ENCODE data around the gene AKT1. TPM values are rescaled to one million over a fixed set of nuclear protein-coding genes. Genes with fewer than 3 reads are reported as not detected.
A peak's percentile ranks its signal among the peaks of the same experiment; 100 is the strongest.

AKT1 gene
- total and polyA plus RNA-seq, 2 of the 13 experiments (the other 11 are each of a cell fraction or from before 2014, with no cell fraction given) = 96.2 to 116 TPM

DNA sequence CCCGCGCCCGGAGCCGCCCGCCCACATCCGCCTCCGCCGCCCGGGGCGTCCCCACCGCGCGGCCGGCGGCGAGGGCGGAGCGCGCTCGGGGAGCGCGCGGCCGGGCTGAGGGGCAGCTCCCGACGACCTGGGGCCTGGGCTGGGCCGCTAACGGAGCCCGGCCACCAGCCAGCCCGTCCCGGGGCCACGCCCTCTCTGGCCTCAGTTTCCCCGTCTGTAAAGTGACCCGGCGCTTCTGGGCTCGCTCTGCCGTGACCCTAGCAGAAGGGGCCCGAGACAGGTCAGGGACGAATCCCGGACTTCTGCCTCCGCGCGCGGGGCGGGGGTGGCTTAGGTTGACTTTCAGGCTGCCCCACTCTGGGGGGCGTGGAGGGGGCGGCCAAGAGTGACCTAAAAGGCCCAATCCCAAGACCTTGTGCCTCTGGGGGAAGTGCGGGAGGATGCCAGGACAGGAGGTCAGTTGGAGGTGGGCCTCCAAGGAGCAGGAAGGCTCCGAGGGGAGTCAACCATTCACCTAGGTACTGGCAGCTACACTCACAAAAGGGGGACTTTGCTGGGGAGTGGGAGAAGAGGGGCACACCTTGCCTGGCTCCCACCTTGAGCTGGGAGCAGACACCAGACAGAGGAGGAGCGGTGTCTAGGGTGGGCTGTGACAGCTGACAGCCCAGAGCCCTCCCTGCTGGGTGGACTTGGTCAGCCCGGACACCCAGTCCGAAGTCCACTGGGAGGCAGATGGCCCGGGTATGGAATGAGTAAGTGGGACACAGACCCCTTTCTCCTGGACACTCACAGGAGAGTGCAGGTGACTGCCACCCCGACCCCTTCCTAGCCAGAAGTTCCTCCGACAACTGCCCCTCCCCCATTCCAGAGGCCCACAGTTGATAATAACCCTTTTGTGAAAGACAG, 486 bp upstream of the AKT1 start (continued):
- TF ChIP-seq, protein P1, sequence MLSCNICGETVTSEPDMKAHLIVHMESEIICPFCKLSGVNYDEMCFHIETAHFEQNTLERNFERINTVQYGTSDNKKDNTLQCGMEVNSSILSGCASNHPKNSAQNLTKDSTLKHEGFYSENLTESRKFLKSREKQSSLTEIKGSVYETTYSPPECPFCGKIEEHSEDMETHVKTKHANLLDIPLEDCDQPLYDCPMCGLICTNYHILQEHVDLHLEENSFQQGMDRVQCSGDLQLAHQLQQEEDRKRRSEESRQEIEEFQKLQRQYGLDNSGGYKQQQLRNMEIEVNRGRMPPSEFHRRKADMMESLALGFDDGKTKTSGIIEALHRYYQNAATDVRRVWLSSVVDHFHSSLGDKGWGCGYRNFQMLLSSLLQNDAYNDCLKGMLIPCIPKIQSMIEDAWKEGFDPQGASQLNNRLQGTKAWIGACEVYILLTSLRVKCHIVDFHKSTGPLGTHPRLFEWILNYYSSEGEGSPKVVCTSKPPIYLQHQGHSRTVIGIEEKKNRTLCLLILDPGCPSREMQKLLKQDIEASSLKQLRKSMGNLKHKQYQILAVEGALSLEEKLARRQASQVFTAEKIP (CRISPR knock-in tag; IDR thresholded peaks at IDR 0.05; ENCODE audit: borderline replicate concordance) = no peak
- TF ChIP-seq, protein P2, sequence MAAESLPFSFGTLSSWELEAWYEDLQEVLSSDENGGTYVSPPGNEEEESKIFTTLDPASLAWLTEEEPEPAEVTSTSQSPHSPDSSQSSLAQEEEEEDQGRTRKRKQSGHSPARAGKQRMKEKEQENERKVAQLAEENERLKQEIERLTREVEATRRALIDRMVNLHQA (CRISPR knock-in tag; IDR thresholded peaks at IDR 0.05) = no peak
- no peak for TF ChIP-seq SRY (CRISPR knock-in tag; IDR thresholded peaks at IDR 0.05)
- TF ChIP-seq ZNF432 (CRISPR knock-in tag; IDR thresholded peaks at IDR 0.05; ENCODE audit: borderline replicate concordance) = no peak
- peak; percentile 52; the same call in 1 of the 3 replicates for TF ChIP-seq MXI1 (IDR thresholded peaks at IDR 0.05; ENCODE audit: borderline replicate concordance, low read depth, low read length)
- no peak for TF ChIP-seq MTF2 (CRISPR knock-in tag; IDR thresholded peaks at IDR 0.05; ENCODE audit: borderline replicate concordance)
- TF ChIP-seq ZNF558 (CRISPR knock-in tag; IDR thresholded peaks at IDR 0.05; ENCODE audit: borderline replicate concordance) = no peak
- TF ChIP-seq RELA (CRISPR knock-in tag; IDR thresholded peaks at IDR 0.05) = no peak
- no peak for TF ChIP-seq MIER3 (CRISPR knock-in tag; IDR thresholded peaks at IDR 0.05; ENCODE audit: borderline replicate concordance)
- TF ChIP-seq, protein P3, sequence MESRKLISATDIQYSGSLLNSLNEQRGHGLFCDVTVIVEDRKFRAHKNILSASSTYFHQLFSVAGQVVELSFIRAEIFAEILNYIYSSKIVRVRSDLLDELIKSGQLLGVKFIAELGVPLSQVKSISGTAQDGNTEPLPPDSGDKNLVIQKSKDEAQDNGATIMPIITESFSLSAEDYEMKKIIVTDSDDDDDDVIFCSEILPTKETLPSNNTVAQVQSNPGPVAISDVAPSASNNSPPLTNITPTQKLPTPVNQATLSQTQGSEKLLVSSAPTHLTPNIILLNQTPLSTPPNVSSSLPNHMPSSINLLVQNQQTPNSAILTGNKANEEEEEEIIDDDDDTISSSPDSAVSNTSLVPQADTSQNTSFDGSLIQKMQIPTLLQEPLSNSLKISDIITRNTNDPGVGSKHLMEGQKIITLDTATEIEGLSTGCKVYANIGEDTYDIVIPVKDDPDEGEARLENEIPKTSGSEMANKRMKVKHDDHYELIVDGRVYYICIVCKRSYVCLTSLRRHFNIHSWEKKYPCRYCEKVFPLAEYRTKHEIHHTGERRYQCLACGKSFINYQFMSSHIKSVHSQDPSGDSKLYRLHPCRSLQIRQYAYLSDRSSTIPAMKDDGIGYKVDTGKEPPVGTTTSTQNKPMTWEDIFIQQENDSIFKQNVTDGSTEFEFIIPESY (CRISPR knock-in tag; IDR thresholded peaks at IDR 0.05) = no peak
- no peak for TF ChIP-seq TOPORS (CRISPR knock-in tag; IDR thresholded peaks at IDR 0.05)
- TF ChIP-seq KAT7 (CRISPR knock-in tag; IDR thresholded peaks at IDR 0.05; ENCODE audit: borderline replicate concordance) = no peak
- TF ChIP-seq KLF11 (CRISPR knock-in tag; IDR thresholded peaks at IDR 0.05) = no peak; the same call in 1 of the 2 replicates
- no peak for TF ChIP-seq ZNF850 (CRISPR knock-in tag; conservative IDR thresholded peaks at IDR 0.05)
- TF ChIP-seq TARDBP (CRISPR knock-in tag; IDR thresholded peaks at IDR 0.05) = no peak
- TF ChIP-seq FOXM1 (CRISPR knock-in tag; IDR thresholded peaks at IDR 0.05) = no peak
- TF ChIP-seq PITX1 (CRISPR knock-in tag; IDR thresholded peaks at IDR 0.05) = no peak
- TF ChIP-seq ZBTB42 (CRISPR knock-in tag; IDR thresholded peaks at IDR 0.05) = 0 out of 2 replicates have a peak, but pooled peaks have one; percentile 48
- TF ChIP-seq KLF6 (CRISPR knock-in tag; IDR thresholded peaks at IDR 0.05) = no peak
- peak; percentile 47; the same call in 1 of the 2 replicates for TF ChIP-seq ZFP36L1 (CRISPR knock-in tag; IDR thresholded peaks at IDR 0.05)
- peak; percentile 60 for TF ChIP-seq HDAC1 (CRISPR knock-in tag; IDR thresholded peaks at IDR 0.05)
- no peak for TF ChIP-seq FOXJ3 (CRISPR knock-in tag; IDR thresholded peaks at IDR 0.05; ENCODE audit: borderline replicate concordance)
- no peak for TF ChIP-seq ZNF709 (CRISPR knock-in tag; IDR thresholded peaks at IDR 0.05)
- TF ChIP-seq HNF4A (CRISPR knock-in tag; IDR thresholded peaks at IDR 0.05) = peak; percentile 83
- TF ChIP-seq NFATC3 (CRISPR knock-in tag; IDR thresholded peaks at IDR 0.05) = no peak
